ENCODE measurements around the gene FUOM.

GRCh38 chr10:133344236-133344635 is 13.6 kb downstream of the FUOM start:
- TF ChIP-seq HDAC2 (IDR thresholded peaks at IDR 0.05; ENCODE audit: borderline replicate concordance in 1 of 2, low read depth in 2 of 2, low read length in 2 of 2) (no peak), CTCF (IDR thresholded peaks at IDR 0.05; ENCODE audit: control extremely low read depth in 1 of 3, insufficient read depth in 1 of 3, low read depth in 1 of 3, low read length in 3 of 3) (no peak), RNF2 (IDR thresholded peaks at IDR 0.05; ENCODE audit: borderline replicate concordance, low read depth, low read length, missing control alignments, poor library complexity, severe bottlenecking) (no peak), POLR2AphosphoS5 (IDR thresholded peaks at IDR 0.05; ENCODE audit: low read depth, low read length) (no peak), SP1 (IDR thresholded peaks at IDR 0.05; ENCODE audit: low read depth, low read length) (no peak), E2F6 (IDR thresholded peaks at IDR 0.05) (no peak), GTF2F1 (IDR thresholded peaks at IDR 0.05; ENCODE audit: borderline replicate concordance, low read depth, low read length) (no peak), HDAC6 (IDR thresholded peaks at IDR 0.05; ENCODE audit: low read depth, low read length) (no peak)
